Stimulated activated naive CD8-positive, alpha-beta T cell treated with anti-CD3 and anti-CD28 coated beads, Interleukin-15, Interleukin-2, amounts not matched to agents 100 U/mL and 50 U/mL, for 24 hours (primary cell): Measurements from ENCODE around the gene COG4.

ENCODE experiments used
- ATAC-seq: fragments of 150-1000 bp; cut with Tn5 transposase; one replicate; pipeline ENCODE4 v1.10.0; 2021
- DNase-seq: peaks from one replicate; pipeline ENCODE4 v3.0.0; 2021

Gene COG4

DNA sequence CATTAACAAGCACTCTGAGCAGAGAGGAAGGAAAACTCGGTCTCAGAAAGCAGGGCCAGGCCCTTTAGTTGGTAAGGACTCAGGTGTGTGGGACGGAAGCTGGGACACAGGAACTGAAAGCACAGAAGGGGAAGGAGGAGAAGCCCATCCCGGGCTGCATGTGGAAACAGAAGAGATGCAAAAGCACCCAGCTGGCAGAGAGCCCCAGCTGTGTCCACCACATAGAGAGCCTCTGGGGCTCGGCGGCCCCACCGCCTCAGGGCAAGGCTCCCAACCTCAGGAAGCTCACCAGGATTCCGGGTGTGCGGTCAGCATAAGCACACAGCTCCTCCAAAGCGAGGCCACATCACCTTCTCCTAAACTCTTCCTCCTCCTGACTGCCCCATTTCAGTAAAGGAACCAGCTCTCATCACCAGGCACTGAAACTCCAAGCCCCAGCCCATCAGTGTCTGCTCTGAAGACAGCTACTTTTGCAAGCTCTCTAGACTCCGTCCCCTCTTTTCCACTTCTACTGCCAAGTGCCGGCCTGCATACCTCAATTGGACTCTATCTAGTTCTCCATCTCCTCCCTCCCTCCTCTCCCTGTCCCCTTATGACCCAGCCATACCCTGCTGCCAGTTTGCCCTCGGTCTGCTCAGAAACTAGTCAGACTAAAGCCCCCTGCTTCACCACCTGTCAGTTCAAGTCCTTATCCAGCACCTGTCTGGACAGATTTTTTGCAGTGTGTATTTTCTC is 90.5 kb downstream of the COG4 start:
- DNase-seq (no peak), ATAC-seq (no peak)

DNA sequence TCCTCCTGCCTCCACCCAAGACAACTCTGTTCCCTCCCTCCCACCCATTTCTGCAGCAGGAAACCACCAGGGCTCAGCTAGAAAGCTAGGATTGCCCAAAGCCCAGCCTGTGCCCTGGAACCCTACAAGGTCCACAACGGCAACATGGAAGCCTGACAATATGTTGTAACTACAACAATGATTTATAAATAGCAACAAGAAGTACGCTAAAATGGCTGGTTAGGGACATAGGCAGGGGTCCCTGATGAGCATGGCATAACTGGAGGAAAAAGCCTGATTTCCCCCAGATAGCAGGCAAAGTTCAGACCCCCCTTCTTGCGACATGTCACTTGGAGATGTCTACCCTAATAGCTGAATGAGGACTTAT is 91.0 kb downstream of the COG4 start:
- DNase-seq, result no peak
- no peak for ATAC-seq

DNA sequence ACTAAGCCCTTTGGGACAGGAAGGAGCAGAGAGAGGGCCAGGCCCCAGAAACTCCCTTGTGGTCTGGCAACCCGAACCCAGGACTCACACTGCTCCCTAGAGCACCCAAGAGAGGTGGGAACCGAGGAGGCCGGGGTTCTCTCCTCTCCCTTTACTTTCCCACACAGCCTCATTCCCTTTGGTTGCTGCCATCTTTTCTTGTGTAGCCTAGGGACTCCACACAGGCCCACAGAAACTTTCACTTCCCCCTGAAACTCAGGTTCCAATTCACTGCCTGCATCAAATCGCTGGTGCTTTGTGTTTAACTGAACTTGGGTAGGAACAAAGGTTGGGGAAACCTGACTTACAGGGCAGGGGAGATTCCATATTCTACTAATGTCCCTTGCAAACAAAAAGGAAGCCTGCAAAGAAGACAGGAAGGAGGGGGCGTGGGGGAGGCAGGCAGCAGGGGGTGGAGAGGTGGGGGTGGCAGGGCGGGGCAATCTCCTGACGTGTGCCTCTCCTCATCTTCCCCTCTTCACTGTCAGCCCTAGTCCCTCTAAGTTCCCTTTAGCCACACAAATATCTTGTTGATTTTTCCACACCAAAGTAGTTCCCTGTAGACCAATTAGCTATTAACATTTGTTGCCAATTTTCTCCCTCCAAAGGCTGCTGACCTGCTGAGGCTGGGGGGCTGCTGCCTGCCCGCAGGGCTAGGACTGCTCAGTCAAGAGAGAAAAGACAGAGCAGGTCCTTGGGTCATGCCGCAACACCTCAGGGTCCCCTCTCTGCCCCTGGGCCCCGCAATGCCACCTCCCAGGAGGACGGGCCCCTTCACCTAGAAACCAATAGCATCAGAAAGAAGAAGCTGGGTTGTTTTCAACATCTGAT is 92.5 kb downstream of the COG4 start:
- ATAC-seq (peak; percentile 58), DNase-seq (peak; percentile 69)
